IMR-90 (cell line): Measurements from ENCODE around the gene NLRC5. TPM values are rescaled to one million over a fixed set of nuclear protein-coding genes. Genes with fewer than 3 reads are reported as not detected.

ENCODE experiments used
- ATAC-seq: fragments of 200-7000 bp; cut with Tn5 transposase; 2 replicates; pipeline ENCODE4 v1.9.1; 2020; ENCODE audit warnings: low read depth, mild to moderate bottlenecking, moderate library complexity
- BruUV-seq: library from RNA; stranded (reverse); fragments of 400-500 nt; replicated peaks from 2 replicates; lab custom pipeline; 2021; lab: Mats Ljungman, UMichigan
- CTCF ChIA-PET: fragments of 300-600 bp; formaldehyde crosslinking; extraction: SDS; loops from one replicate; lab custom pipeline; 2021; ENCODE audit warnings: antibody characterized with exemption; lab: Yijun Ruan, JAX
- POLR2A ChIA-PET: fragments of 300-600 bp; sonication (Branson Sonifier 250); formaldehyde crosslinking; loops from one replicate; lab custom pipeline; 2022; ENCODE audit warnings: antibody characterized with exemption; ENCODE audit not compliant: unreplicated experiment; lab: Charles Lee
- DNase-seq: peaks from one replicate; pipeline ENCODE4 v3.0.0; 2013
- H2AFZ ChIP-seq: replicated peaks from 2 replicates; pipeline ENCODE3; 2013; ENCODE audit warnings: low read length, mild to moderate bottlenecking; ENCODE audit not compliant: poor library complexity
- H2AK5ac ChIP-seq: 2 replicates; pipeline ENCODE4 v1.6.1; 2013; ENCODE audit warnings: low read depth, low read length, inconsistent platforms
- H2AK9ac ChIP-seq: replicated peaks from 2 replicates; pipeline ENCODE3; 2013; ENCODE audit warnings: mild to moderate bottlenecking, low read depth, low read length, moderate library complexity; ENCODE audit not compliant: poor library complexity
- H2BK120ac ChIP-seq: 2 replicates; pipeline ENCODE4 v1.6.1; 2013; ENCODE audit warnings: low read depth, low read length, inconsistent platforms
- H2BK15ac ChIP-seq: 3 replicates; pipeline ENCODE4 v1.6.1; 2013; ENCODE audit warnings: low read depth, low read length, inconsistent platforms
- H2BK20ac ChIP-seq: 2 replicates; pipeline ENCODE4 v1.6.1; 2013; ENCODE audit warnings: low read depth, mild to moderate bottlenecking, inconsistent platforms, low read length, moderate library complexity
- H2BK5ac ChIP-seq: 2 replicates; pipeline ENCODE4 v1.6.1; 2013; ENCODE audit warnings: mild to moderate bottlenecking, low read depth, low read length, inconsistent platforms; ENCODE audit not compliant: poor library complexity, severe bottlenecking
- H3K14ac ChIP-seq: replicated peaks from 2 replicates; pipeline ENCODE4 v1.6.1; 2013; ENCODE audit warnings: low read depth, low read length, inconsistent platforms
- H3K18ac ChIP-seq: 2 replicates; pipeline ENCODE4 v1.6.1; 2013; ENCODE audit warnings: low read depth, low read length, control low read depth
- H3K23ac ChIP-seq: 2 replicates; pipeline ENCODE4 v1.6.1; 2013; ENCODE audit warnings: low read depth, low read length, inconsistent platforms
- H3K27ac ChIP-seq: 2 replicates; pipeline ENCODE4 v1.5.1; 2013; ENCODE audit warnings: mild to moderate bottlenecking, control low read depth, low read length; ENCODE audit not compliant: insufficient read depth
- H3K27me3 ChIP-seq: 2 replicates; pipeline ENCODE4 v1.6.1; 2013; ENCODE audit warnings: low read length; ENCODE audit not compliant: control insufficient read depth, insufficient read depth
- H3K36me3 ChIP-seq: 2 replicates; pipeline ENCODE4 v1.6.1; 2013; ENCODE audit warnings: low read length, mixed read lengths; ENCODE audit not compliant: control insufficient read depth, insufficient read depth
- H3K4ac ChIP-seq: 2 replicates; pipeline ENCODE4 v1.6.1; 2013; ENCODE audit warnings: low read depth, low read length, inconsistent platforms
- H3K4me1 ChIP-seq: 2 replicates; pipeline ENCODE4 v1.6.1; 2013; ENCODE audit warnings: low read length, mixed read lengths; ENCODE audit not compliant: control insufficient read depth, insufficient read depth
- H3K4me2 ChIP-seq: 2 replicates; pipeline ENCODE4 v1.6.1; 2013; ENCODE audit warnings: low read depth, mild to moderate bottlenecking, control low read depth, low read length, moderate library complexity
- H3K4me3 ChIP-seq: 2 replicates; pipeline ENCODE4 v1.5.1; 2013; ENCODE audit warnings: low read depth, mild to moderate bottlenecking, control low read depth, low read length, moderate library complexity; ENCODE audit not compliant: insufficient read depth
- H3K56ac ChIP-seq: 2 replicates; pipeline ENCODE4 v1.6.1; 2013; ENCODE audit warnings: low read length, inconsistent platforms; ENCODE audit not compliant: insufficient read depth; ENCODE audit errors: extremely low read depth
- H3K79me1 ChIP-seq, 2 experiments: 2 replicates each; pipeline ENCODE4 v1.6.1; 2013; ENCODE audit warnings: low read length in 2 of 2, inconsistent platforms in 1 of 2, low read depth in 1 of 2
- H3K9ac ChIP-seq: 2 replicates; pipeline ENCODE4 v1.6.1; 2013; ENCODE audit warnings: low read depth, low read length, control low read depth
- H3K9me1 ChIP-seq: 2 replicates; pipeline ENCODE4 v1.6.1; 2013; ENCODE audit warnings: low read length, inconsistent platforms; ENCODE audit not compliant: insufficient read depth
- H3K9me3 ChIP-seq: 2 replicates; pipeline ENCODE4 v1.6.1; 2013; ENCODE audit warnings: low read length; ENCODE audit not compliant: control insufficient read depth, insufficient read depth
- H4K20me1 ChIP-seq: 2 replicates; pipeline ENCODE4 v1.6.1; 2013; ENCODE audit warnings: low read length, inconsistent platforms; ENCODE audit not compliant: insufficient read depth
- H4K5ac ChIP-seq: 2 replicates; pipeline ENCODE4 v1.6.1; 2013; ENCODE audit warnings: mild to moderate bottlenecking, low read depth, low read length, control low read depth
- H4K8ac ChIP-seq, 2 experiments: 2 replicates each; pipeline ENCODE4 v1.6.1; 2013; ENCODE audit warnings: low read depth in 2 of 2, low read length in 2 of 2, control low read depth in 1 of 2, inconsistent platforms in 1 of 2
- H4K91ac ChIP-seq: 2 replicates; pipeline ENCODE4 v1.6.1; 2013; ENCODE audit warnings: low read depth, low read length, inconsistent platforms; ENCODE audit not compliant: insufficient read depth
- NFE2L2 ChIP-seq: fragments of 150-350 bp; IDR thresholded peaks from 2 replicates; pipeline ENCODE4 v1.6.1; 2016; ENCODE audit warnings: low read depth, mild to moderate bottlenecking, low read length
- RAD21 ChIP-seq: IDR thresholded peaks from 2 replicates; pipeline ENCODE4 v1.6.1; 2012; ENCODE audit warnings: low read length, improper control_type of control experiment
- RCOR1 ChIP-seq: IDR thresholded peaks from 2 replicates; pipeline ENCODE4 v1.6.1; 2012; ENCODE audit warnings: mild to moderate bottlenecking, low read length, improper control_type of control experiment; ENCODE audit not compliant: insufficient replicate concordance
- WGBS, 2 experiments: methylation state at CpG; one replicate each; pipeline versions ENCODE4 v1.1.5 to v1.1.7; 2013; ENCODE audit warnings: missing lambda C conversion rate in 2 of 2; ENCODE audit not compliant: insufficient read length in 1 of 2; ENCODE audit errors: extremely low coverage in 2 of 2; 5-methylcytosine and 5-hydroxymethylcytosine counted together
- dilution Hi-C: fragments of 300-500 bp; cut with HindIII; formaldehyde crosslinking; loops from one replicate; pipeline ENCODE4 v1.14.3; 2018; ENCODE audit warnings: low sequenced_read_pairs; ENCODE audit not compliant: unreplicated experiment
- in situ Hi-C: fragments of 300-500 bp; cut with MboI; formaldehyde crosslinking; loops from 3 replicates; pipeline ENCODE4 v1.14.3; 2019; ENCODE audit warnings: low sequenced_read_pairs, inconsistent platforms, mixed read lengths
- intact Hi-C: fragments of 100-400 bp; cut with micrococcal nuclease; formaldehyde crosslinking; loops from 2 replicates; pipeline ENCODE4 v1.10.0; 2022
- polyA plus RNA-seq, 3 experiments: library from polyadenylated mRNA; depleted of rRNA; stranded (reverse); fragments of >200 nt; gene quantifications; 2 replicates each; pipeline ENCODE4 v1.2.3, GENCODE V29; 2012; ENCODE audit warnings: low replicate concordance in 1 of 3
- total RNA-seq: library from RNA; depleted of rRNA; stranded (reverse); fragments of >200 nt; gene quantifications from 2 replicates; pipeline ENCODE4 v1.2.3, GENCODE V29; 2012
- TF ChIP-seq, protein P1 (sequence below): fragments of 150-350 bp; IDR thresholded peaks from 2 replicates; pipeline ENCODE4 v1.6.1; 2017; ENCODE audit warnings: mild to moderate bottlenecking, antibody characterized with exemption, low read length, low read depth

Gene NLRC5
- total and polyA plus RNA-seq, 2 of the 4 experiments (the other 2 are of a cell fraction), result 9.1 to 14.9 TPM

GRCh38 chr16:57110937-57111336 is 121.6 kb downstream of the NLRC5 start:
- ChIA-PET POLR2A (no interaction called here), CTCF (no interaction called here)
- no peak overlapping the region for H3K9ac ChIP-seq
- H4K8ac ChIP-seq, result no peak overlapping the region
- H3K79me1 ChIP-seq, result peaks cover 4 to 32% of the 10 kb centered on the region in 2 experiments; a peak in 2 of 4 replicates
- no peak for TF ChIP-seq RCOR1
- TF ChIP-seq, protein P1, sequence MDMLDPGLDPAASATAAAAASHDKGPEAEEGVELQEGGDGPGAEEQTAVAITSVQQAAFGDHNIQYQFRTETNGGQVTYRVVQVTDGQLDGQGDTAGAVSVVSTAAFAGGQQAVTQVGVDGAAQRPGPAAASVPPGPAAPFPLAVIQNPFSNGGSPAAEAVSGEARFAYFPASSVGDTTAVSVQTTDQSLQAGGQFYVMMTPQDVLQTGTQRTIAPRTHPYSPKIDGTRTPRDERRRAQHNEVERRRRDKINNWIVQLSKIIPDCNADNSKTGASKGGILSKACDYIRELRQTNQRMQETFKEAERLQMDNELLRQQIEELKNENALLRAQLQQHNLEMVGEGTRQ, result no peak
- no peak for TF ChIP-seq RAD21
- TF ChIP-seq NFE2L2, result no peak
- no peak overlapping the region for H2BK120ac ChIP-seq
- no peak overlapping the region for H3K56ac ChIP-seq
- no peak overlapping the region for H4K5ac ChIP-seq
- no peak for DNase-seq
- no peak overlapping the region for H2AFZ ChIP-seq
- dilution Hi-C loops (no loop called here), intact Hi-C loops (no loop called here), in situ Hi-C loops (no loop called here)
- no peak overlapping the region for H2AK5ac ChIP-seq
- WGBS, 2 experiments, result no CpG with 5 or more reads among the region's 4 CpGs
- H2AK9ac ChIP-seq, result no peak overlapping the region
- H4K91ac ChIP-seq, result no peak overlapping the region
- ATAC-seq, result no peak
- no peaks in the 10 kb centered on the region for H3K27me3 ChIP-seq
- H3K4me2 ChIP-seq, result no peak overlapping the region
- no peak overlapping the region for H3K14ac ChIP-seq
- no peak overlapping the region for H2BK15ac ChIP-seq
- H3K4ac ChIP-seq, result no peak overlapping the region
- no peaks in the 10 kb centered on the region for H3K9me3 ChIP-seq
- H3K27ac ChIP-seq, result no peak overlapping the region
- BruUV-seq, result no TSS peak
- H2BK20ac ChIP-seq, result no peak overlapping the region
- no peak overlapping the region for H3K23ac ChIP-seq
- H4K20me1 ChIP-seq, result peaks cover 11% of the 10 kb centered on the region
- H3K9me1 ChIP-seq, result peaks cover 15% of the 10 kb centered on the region
- no peak overlapping the region for H3K4me3 ChIP-seq
- no peaks in the 10 kb centered on the region for H3K36me3 ChIP-seq
- no peak overlapping the region for H2BK5ac ChIP-seq
- no peak overlapping the region for H3K18ac ChIP-seq
- peaks cover 13% of the 10 kb centered on the region for H3K4me1 ChIP-seq
